AG09309 (cell line): ENCODE results near the gene CDC14A.

Experiments used
- DNase-seq: peaks from one replicate; pipeline ENCODE4 v3.0.0-alpha.2; 2010; ENCODE audit warnings: low read depth
- H3K4me3 ChIP-seq: 2 replicates; pipeline ENCODE4 v1.5.1; 2011; ENCODE audit warnings: mild to moderate bottlenecking, low read depth, low read length, moderate library complexity; ENCODE audit not compliant: control insufficient read depth
- TF ChIP-seq, protein P1 (sequence below): IDR thresholded peaks from 2 replicates; pipeline ENCODE4 v1.5.1; 2011; ENCODE audit warnings: mild to moderate bottlenecking, low read depth, low read length, inconsistent platforms; ENCODE audit not compliant: insufficient read depth, control insufficient read depth; ENCODE audit errors: missing control alignments

CDC14A gene

GRCh38 chr1:100377590-100378361 is 25.5 kb downstream of the CDC14A start:
- TF ChIP-seq, protein P1, sequence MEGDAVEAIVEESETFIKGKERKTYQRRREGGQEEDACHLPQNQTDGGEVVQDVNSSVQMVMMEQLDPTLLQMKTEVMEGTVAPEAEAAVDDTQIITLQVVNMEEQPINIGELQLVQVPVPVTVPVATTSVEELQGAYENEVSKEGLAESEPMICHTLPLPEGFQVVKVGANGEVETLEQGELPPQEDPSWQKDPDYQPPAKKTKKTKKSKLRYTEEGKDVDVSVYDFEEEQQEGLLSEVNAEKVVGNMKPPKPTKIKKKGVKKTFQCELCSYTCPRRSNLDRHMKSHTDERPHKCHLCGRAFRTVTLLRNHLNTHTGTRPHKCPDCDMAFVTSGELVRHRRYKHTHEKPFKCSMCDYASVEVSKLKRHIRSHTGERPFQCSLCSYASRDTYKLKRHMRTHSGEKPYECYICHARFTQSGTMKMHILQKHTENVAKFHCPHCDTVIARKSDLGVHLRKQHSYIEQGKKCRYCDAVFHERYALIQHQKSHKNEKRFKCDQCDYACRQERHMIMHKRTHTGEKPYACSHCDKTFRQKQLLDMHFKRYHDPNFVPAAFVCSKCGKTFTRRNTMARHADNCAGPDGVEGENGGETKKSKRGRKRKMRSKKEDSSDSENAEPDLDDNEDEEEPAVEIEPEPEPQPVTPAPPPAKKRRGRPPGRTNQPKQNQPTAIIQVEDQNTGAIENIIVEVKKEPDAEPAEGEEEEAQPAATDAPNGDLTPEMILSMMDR, result no peak
- no peak overlapping the region for H3K4me3 ChIP-seq
- no peak for DNase-seq

GRCh38 chr1:100378956-100379355 is 26.6 kb downstream of the CDC14A start:
- DNase-seq, result no peak
- H3K4me3 ChIP-seq, result no peak overlapping the region
- TF ChIP-seq, protein P1, result no peak

DNA sequence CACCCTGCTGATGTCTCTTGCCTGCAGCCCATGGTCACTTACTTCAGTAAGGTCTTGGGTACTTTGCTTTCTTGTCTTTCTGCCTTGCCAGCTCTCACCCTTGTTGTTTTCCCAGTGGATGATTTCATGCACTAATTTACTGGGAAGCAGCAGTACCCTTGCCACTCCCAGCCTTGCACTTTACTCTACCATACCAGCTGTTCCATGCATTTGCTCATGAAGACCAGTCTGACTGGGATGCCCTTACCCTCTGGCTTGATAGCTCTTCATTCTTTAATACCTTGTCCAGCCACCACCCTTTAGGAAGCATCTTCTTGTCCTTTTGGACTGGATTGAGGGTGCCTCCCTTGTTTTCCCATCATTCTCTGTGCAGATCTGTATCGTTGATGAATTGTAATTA is 28.3 kb downstream of the CDC14A start:
- no peak overlapping the region for H3K4me3 ChIP-seq
- DNase-seq, result no peak
- TF ChIP-seq, protein P1, result no peak

- DNase-seq, result no peak
- no peak overlapping the region for H3K4me3 ChIP-seq
- TF ChIP-seq, protein P1, result no peak
Observed at GRCh38 chr1:100382657-100383056, 30.4 kb downstream of the CDC14A start.

DNA sequence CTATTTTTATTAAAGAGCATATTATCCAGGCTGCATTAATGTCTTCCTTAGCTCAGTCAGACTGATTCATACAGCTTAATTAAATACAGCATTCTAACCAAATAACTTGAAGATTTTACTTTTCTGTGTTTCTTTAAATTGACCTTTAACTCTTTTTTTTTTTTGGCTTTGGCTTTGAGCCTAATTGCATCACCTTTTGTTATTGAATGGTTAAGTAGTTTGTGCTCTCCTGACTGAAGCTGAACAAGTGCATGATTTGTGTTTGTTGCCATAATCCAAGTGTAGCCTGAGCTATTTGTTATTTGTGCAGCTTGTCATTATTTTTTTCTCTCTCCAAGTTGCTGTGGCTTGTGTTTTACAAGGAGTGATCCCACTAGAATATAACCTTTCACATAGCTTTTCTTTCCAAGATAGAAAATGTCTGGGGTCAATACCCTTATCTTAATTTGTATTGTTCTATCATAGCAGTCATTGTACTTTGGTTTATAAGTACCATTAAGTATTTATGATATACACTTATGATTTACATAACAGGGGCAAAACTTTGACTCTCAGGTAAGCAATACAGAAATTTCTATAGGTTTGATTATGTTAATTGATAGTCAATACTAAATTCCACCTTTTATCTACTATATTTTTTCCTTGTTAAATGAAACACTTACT is 31.6 kb downstream of the CDC14A start:
- TF ChIP-seq, protein P1, result no peak

GRCh38 chr1:100387209-100387608 is 34.9 kb downstream of the CDC14A start:
- TF ChIP-seq, protein P1, result no peak
- H3K4me3 ChIP-seq, result no peak overlapping the region
- DNase-seq, result no peak

More for the DNA sequence above, 31.6 kb downstream of the CDC14A start:
- H3K4me3 ChIP-seq, result no peak overlapping the region
- DNase-seq, result no peak
